ENCODE measurements around the gene NSUN4.

GRCh38 chr1:46394872-46395465 is 54.4 kb downstream of the NSUN4 start:
- TF ChIP-seq CTCF (IDR thresholded peaks at IDR 0.05) = no peak
- TF ChIP-seq EP300 (IDR thresholded peaks at IDR 0.05) = no peak

Data from ovary (tissue), 3 donors.